WTC11 (cell line): ENCODE measurements around the gene DAPK1. TPM values are rescaled to one million over a fixed set of nuclear protein-coding genes. Genes with fewer than 3 reads are reported as not detected.

ENCODE experiments used
- ATAC-seq: fragments of 200-7000 bp; cut with Tn5 transposase; 2 replicates; pipeline ENCODE4 v1.10.0; 2021; ENCODE audit warnings: mild to moderate bottlenecking, moderate library complexity
- CTCF ChIA-PET: fragments of 300-600 bp; sonication (Branson Sonifier 250); formaldehyde crosslinking; loops from one replicate; lab custom pipeline; 2021; ENCODE audit warnings: antibody characterized with exemption; lab: Charles Lee
- POLR2A ChIA-PET: fragments of 350-600 bp; sonication (Branson Sonifier 250); formaldehyde crosslinking; loops from one replicate; lab custom pipeline; 2021; ENCODE audit warnings: antibody characterized with exemption; lab: Charles Lee
- DNase-seq: peaks from one replicate; pipeline ENCODE4 v3.0.0; 2021; ENCODE audit warnings: low spot score
- H3K27ac Mint-ChIP-seq: 2 replicates; pipeline ENCODE4 v1.8.0; 2021; ENCODE audit warnings: mixed read lengths
- H3K27me3 Mint-ChIP-seq: 2 replicates; pipeline ENCODE4 v1.8.0; 2021; ENCODE audit warnings: low read depth, mild to moderate bottlenecking, moderate library complexity, mixed read lengths
- H3K36me3 Mint-ChIP-seq: 2 replicates; pipeline ENCODE4 v1.8.0; 2021; ENCODE audit warnings: mixed read lengths
- H3K4me1 Mint-ChIP-seq: 2 replicates; pipeline ENCODE4 v1.8.0; 2022; ENCODE audit warnings: mixed read lengths
- H3K4me3 Mint-ChIP-seq: 2 replicates; pipeline ENCODE4 v1.8.0; 2021; ENCODE audit warnings: mild to moderate bottlenecking, moderate library complexity, mixed read lengths
- H3K9me3 Mint-ChIP-seq: 2 replicates; pipeline ENCODE4 v1.8.0; 2021; ENCODE audit warnings: mixed read lengths
- EMX1 ChIP-seq: fragments of 250-450 bp; sonication (Bioruptor Pico); IDR thresholded peaks from 2 replicates; pipeline ENCODE4 v1.8.0; 2021; ENCODE audit warnings: mild to moderate bottlenecking
- FOXJ3 ChIP-seq: sonication (generic); formaldehyde crosslinking; IDR thresholded peaks from 2 replicates; pipeline ENCODE4 v1.9.0; 2021; ENCODE audit warnings: missing genetic modification reagents, mild to moderate bottlenecking, borderline replicate concordance
- GABPB1 ChIP-seq: sonication (generic); formaldehyde crosslinking; IDR thresholded peaks from 2 replicates; pipeline ENCODE4 v1.8.1; 2023; ENCODE audit warnings: mild to moderate bottlenecking, missing genetic modification reagents
- JAZF1 ChIP-seq: fragments of 250-450 bp; sonication (Bioruptor Pico); IDR thresholded peaks from 2 replicates; pipeline ENCODE4 v1.9.0; 2021; ENCODE audit warnings: moderate library complexity, mild to moderate bottlenecking, inconsistent platforms
- JUN ChIP-seq: sonication (generic); formaldehyde crosslinking; IDR thresholded peaks from 2 replicates; pipeline ENCODE4 v1.8.0; 2023; ENCODE audit warnings: mild to moderate bottlenecking, missing genetic modification reagents
- MXD4 ChIP-seq: fragments of 250-450 bp; sonication (Bioruptor Pico); IDR thresholded peaks from 2 replicates; pipeline ENCODE4 v1.8.0; 2021; ENCODE audit warnings: mild to moderate bottlenecking, moderate library complexity, borderline replicate concordance
- RELA ChIP-seq: sonication (generic); formaldehyde crosslinking; IDR thresholded peaks from 2 replicates; pipeline ENCODE4 v1.8.1; 2022; ENCODE audit warnings: missing genetic modification reagents, mild to moderate bottlenecking, borderline replicate concordance
- SMAD4 ChIP-seq: sonication (generic); formaldehyde crosslinking; IDR thresholded peaks from 2 replicates; pipeline ENCODE4 v1.8.0; 2022; ENCODE audit warnings: mild to moderate bottlenecking, missing genetic modification reagents
- TP53 ChIP-seq: sonication (generic); formaldehyde crosslinking; IDR thresholded peaks from 2 replicates; pipeline ENCODE4 v1.8.1; 2023; ENCODE audit warnings: mild to moderate bottlenecking, missing genetic modification reagents
- ZBTB21 ChIP-seq: sonication (generic); formaldehyde crosslinking; IDR thresholded peaks from 2 replicates; pipeline ENCODE4 v1.8.1; 2023; ENCODE audit warnings: mild to moderate bottlenecking, missing genetic modification reagents, borderline replicate concordance
- ZNF138 ChIP-seq: sonication (generic); formaldehyde crosslinking; conservative IDR thresholded peaks from 2 replicates; pipeline ENCODE4 v1.8.1; 2022; ENCODE audit warnings: mild to moderate bottlenecking, moderate library complexity, missing genetic modification reagents
- ZNF396 ChIP-seq: fragments of 250-450 bp; sonication (Bioruptor Pico); IDR thresholded peaks from 2 replicates; pipeline ENCODE4 v1.8.0; 2021; ENCODE audit warnings: mild to moderate bottlenecking, moderate library complexity, borderline replicate concordance
- total RNA-seq: library from RNA; stranded (reverse); gene quantifications from 3 replicates; pipeline ENCODE4 v1.2.3, GENCODE V29; 2021
- TF ChIP-seq, protein P1 (sequence below): sonication (generic); formaldehyde crosslinking; IDR thresholded peaks from 2 replicates; pipeline ENCODE4 v1.8.1; 2023; ENCODE audit warnings: mild to moderate bottlenecking, missing genetic modification reagents, moderate library complexity
- TF ChIP-seq, protein P2 (sequence below): fragments of 250-450 bp; sonication (Bioruptor Pico); conservative IDR thresholded peaks from 2 replicates; pipeline ENCODE4 v1.9.0; 2021; ENCODE audit warnings: mild to moderate bottlenecking
- TF ChIP-seq, protein P3 (sequence below): sonication (generic); formaldehyde crosslinking; IDR thresholded peaks from 2 replicates; pipeline ENCODE4 v1.8.0; 2022; ENCODE audit warnings: missing genetic modification reagents
- TF ChIP-seq, protein P4 (sequence below): sonication (generic); formaldehyde crosslinking; IDR thresholded peaks from 2 replicates; pipeline ENCODE4 v1.8.0; 2023; ENCODE audit warnings: missing genetic modification reagents, mild to moderate bottlenecking, borderline replicate concordance
- TF ChIP-seq, protein P5 (sequence below): fragments of 200-600 bp; IDR thresholded peaks from 2 replicates; pipeline ENCODE4 v1.8.0; 2022; ENCODE audit warnings: antibody characterized with exemption

DAPK1 gene
- total RNA-seq, 1 experiment from 2014 or later: 129 TPM

DNA sequence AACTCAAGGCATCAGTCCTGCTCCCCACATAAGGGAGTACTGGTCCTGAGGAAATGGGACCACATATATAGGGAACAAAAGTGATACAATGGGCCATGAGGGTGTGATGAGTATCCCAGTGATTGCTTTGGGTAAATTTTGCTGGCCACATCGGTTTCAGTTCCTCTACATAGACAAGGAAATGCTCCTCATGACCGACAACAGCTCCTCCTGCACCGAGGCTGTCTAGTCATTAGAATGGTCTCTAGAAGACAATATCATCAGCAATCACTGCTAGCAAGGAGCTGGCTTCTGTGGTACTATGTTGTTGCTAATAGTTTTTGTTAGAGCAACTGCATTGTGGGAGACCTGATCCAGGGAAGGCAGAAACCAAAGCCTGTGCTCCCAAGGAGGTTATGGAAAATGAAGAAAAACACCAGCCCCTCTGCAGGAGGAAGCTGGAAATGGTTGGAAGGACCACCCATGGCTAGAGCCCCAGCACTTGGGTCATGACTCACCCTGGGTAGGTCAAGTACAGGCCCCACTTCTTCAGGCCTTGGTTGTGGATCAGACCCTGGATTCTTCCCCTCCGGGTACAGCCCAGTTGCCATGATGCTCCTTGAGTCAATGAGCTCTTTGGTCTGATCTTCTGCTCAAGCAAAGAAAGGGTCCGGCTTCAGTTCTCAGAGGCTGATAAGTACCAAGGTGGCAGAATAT is 224.9 kb downstream of the DAPK1 start (continued):
- TF ChIP-seq, protein P1, sequence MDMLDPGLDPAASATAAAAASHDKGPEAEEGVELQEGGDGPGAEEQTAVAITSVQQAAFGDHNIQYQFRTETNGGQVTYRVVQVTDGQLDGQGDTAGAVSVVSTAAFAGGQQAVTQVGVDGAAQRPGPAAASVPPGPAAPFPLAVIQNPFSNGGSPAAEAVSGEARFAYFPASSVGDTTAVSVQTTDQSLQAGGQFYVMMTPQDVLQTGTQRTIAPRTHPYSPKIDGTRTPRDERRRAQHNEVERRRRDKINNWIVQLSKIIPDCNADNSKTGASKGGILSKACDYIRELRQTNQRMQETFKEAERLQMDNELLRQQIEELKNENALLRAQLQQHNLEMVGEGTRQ (CRISPR knock-in tag): no peak
- TF ChIP-seq ZNF396 (CRISPR knock-in tag) (no peak), ZBTB21 (CRISPR knock-in tag) (no peak), FOXJ3 (no peak), SMAD4 (CRISPR knock-in tag) (no peak), GABPB1 (CRISPR knock-in tag) (no peak), EMX1 (CRISPR knock-in tag) (no peak), MXD4 (CRISPR knock-in tag) (no peak), JAZF1 (no peak), ZNF138 (no peak)

DNA sequence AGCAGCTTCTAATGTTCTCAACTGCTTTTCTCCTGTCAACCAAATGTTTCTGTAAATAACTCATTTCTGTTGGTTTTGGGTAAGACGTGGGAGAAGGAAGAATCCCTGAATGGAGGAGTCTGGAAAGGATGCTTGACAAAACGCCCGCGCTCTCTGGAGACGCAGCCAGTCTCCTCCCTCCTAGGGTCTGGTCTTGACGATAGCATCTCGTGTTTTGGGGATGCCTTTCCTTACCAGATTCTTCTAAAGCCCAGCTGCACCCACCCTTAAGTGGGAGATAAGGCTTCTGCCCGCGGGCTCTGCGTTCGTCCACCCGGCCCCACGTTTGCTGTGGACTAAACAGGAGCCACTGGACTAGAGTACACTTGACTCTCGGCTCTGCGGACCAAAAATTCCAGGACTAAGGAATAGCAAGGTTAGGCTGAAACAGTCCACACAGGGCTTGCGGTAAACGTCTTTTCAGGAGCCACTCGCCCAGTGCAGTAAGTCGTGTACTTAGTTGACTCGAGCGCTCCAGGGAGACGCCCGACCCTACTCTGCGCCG is 227.8 kb downstream of the DAPK1 start:
- DNase-seq (peak; percentile 31), ATAC-seq (peak; percentile 14)
- Mint-ChIP-seq H3K36me3 (peaks cover 4% of the 10 kb centered on the region; the same call in 1 of the 2 replicates), H3K9me3 (no peaks in the 10 kb centered on the region), H3K27me3 (peaks cover 26% of the 10 kb centered on the region), H3K4me1 (peaks cover 11% of the 10 kb centered on the region), H3K27ac (peak overlapping the region; percentile 94), H3K4me3 (peak overlapping the region; percentile 89)
- CTCF ChIA-PET: interaction anchor here (0.8 to 2.3 kb wide), 12 partner anchors 9 to 169 kb away, joined by 3 to 17 read pairs (median 4); no protein-coding TSS in a partner anchor
- POLR2A ChIA-PET: interaction anchor here (0.6 to 1.1 kb wide), 5 partner anchors 9 to 325 kb away, joined by 3 read pairs; no protein-coding TSS in a partner anchor
- TF ChIP-seq, protein P2, sequence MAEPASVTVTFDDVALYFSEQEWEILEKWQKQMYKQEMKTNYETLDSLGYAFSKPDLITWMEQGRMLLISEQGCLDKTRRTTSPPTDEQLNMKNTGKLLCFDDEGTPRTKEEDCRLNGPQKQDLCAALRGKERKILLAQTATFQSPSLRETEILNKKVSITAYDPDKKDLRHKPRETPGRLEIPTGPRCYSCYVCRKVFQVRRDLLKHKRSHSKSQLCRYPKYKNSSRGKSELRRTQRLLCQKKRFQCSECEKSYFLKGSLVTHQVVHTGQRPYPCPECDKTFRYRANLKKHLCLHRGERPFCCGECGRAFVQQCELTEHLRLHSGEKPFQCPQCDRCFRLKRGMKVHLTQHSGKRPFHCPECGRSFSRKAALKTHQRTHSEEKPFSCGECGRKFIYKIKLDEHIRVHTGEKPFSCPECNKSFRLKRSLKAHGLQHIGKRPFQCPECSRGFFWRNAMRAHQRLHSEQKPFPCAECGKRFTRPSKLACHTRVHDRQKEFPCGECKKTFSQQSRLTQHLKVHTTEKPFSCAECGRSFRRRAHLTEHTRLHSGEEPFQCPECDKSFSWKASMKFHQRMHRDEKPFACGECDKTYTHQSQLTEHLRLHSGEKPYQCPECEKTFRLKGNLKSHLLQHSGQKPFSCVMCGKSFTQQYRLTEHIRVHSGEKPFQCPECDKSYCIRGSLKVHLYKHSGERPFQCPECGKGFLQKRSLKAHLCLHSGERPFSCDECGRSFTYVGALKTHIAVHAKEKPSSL (CRISPR knock-in tag): no peak
- no peak for TF ChIP-seq JUN
- TF ChIP-seq, protein P3, sequence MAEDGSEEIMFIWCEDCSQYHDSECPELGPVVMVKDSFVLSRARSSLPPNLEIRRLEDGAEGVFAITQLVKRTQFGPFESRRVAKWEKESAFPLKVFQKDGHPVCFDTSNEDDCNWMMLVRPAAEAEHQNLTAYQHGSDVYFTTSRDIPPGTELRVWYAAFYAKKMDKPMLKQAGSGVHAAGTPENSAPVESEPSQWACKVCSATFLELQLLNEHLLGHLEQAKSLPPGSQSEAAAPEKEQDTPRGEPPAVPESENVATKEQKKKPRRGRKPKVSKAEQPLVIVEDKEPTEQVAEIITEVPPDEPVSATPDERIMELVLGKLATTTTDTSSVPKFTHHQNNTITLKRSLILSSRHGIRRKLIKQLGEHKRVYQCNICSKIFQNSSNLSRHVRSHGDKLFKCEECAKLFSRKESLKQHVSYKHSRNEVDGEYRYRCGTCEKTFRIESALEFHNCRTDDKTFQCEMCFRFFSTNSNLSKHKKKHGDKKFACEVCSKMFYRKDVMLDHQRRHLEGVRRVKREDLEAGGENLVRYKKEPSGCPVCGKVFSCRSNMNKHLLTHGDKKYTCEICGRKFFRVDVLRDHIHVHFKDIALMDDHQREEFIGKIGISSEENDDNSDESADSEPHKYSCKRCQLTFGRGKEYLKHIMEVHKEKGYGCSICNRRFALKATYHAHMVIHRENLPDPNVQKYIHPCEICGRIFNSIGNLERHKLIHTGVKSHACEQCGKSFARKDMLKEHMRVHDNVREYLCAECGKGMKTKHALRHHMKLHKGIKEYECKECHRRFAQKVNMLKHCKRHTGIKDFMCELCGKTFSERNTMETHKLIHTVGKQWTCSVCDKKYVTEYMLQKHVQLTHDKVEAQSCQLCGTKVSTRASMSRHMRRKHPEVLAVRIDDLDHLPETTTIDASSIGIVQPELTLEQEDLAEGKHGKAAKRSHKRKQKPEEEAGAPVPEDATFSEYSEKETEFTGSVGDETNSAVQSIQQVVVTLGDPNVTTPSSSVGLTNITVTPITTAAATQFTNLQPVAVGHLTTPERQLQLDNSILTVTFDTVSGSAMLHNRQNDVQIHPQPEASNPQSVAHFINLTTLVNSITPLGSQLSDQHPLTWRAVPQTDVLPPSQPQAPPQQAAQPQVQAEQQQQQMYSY (CRISPR knock-in tag): peak; percentile 49; the same call in 1 of the 2 replicates

DNA sequence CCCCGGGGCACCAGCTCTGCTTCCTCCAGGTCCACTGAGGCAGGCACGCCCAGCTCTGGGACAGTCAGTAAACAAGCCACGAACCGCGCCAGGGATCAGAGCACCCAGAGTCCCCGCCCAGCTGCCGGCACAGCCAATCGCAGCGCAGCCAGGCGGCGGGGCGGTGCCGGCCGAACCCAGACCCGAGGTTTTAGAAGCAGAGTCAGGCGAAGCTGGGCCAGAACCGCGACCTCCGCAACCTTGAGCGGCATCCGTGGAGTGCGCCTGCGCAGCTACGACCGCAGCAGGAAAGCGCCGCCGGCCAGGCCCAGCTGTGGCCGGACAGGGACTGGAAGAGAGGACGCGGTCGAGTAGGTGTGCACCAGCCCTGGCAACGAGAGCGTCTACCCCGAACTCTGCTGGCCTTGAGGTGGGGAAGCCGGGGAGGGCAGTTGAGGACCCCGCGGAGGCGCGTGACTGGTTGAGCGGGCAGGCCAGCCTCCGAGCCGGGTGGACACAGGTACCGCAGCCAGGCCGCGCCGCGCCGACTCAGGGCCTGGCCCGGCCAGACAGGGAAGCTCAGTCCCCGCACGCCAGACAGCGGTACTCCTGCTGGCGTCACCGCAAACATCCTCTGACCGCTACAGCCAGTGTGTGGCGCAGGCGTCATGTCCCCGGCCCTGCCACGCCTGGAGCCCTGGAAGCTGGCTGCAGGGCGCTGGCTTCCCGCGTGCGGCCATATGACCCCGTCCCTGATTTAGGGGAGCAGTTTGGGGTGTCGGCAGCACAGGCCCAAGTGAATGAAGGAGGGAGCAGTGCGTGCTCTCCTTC is 228.4 kb downstream of the DAPK1 start, which contains the start of gene CTSL:
Gene CTSL (plus strand): TSS at position 220 of the 810 bp plus-strand sequence. CDS start 1,485 bp downstream, outside the sequence.
- peaks cover 11% of the 10 kb centered on the region for H3K4me1 Mint-ChIP-seq
- CTCF ChIA-PET: interaction anchor here (0.6 to 2.3 kb wide), 22 partner anchors 9 to 350 kb away, joined by 3 to 17 read pairs (median 4); no protein-coding TSS in a partner anchor
- H3K36me3 Mint-ChIP-seq: peaks cover 6% of the 10 kb centered on the region; the same call in 1 of the 2 replicates
- H3K27ac Mint-ChIP-seq: peak within 1 kb of the TSS; percentile 95
- POLR2A ChIA-PET: interaction anchor here (0.6 to 1.1 kb wide), 6 partner anchors 9 to 324 kb away, joined by 3 read pairs; no protein-coding TSS in a partner anchor
- peak; percentile 91 for DNase-seq
- H3K9me3 Mint-ChIP-seq: no peaks in the 10 kb centered on the region
- peak within 1 kb of the TSS; percentile 89 for H3K4me3 Mint-ChIP-seq
- H3K27me3 Mint-ChIP-seq: peaks cover 21% of the 10 kb centered on the region
- peak; percentile 93 for ATAC-seq
- TF ChIP-seq JUN (no peak), TP53 (CRISPR knock-in tag) (peak; percentile 81; the same call in 1 of the 2 replicates), RELA (0 out of 2 replicates have a peak, but pooled peaks have one; percentile 48)
- TF ChIP-seq, protein P4, sequence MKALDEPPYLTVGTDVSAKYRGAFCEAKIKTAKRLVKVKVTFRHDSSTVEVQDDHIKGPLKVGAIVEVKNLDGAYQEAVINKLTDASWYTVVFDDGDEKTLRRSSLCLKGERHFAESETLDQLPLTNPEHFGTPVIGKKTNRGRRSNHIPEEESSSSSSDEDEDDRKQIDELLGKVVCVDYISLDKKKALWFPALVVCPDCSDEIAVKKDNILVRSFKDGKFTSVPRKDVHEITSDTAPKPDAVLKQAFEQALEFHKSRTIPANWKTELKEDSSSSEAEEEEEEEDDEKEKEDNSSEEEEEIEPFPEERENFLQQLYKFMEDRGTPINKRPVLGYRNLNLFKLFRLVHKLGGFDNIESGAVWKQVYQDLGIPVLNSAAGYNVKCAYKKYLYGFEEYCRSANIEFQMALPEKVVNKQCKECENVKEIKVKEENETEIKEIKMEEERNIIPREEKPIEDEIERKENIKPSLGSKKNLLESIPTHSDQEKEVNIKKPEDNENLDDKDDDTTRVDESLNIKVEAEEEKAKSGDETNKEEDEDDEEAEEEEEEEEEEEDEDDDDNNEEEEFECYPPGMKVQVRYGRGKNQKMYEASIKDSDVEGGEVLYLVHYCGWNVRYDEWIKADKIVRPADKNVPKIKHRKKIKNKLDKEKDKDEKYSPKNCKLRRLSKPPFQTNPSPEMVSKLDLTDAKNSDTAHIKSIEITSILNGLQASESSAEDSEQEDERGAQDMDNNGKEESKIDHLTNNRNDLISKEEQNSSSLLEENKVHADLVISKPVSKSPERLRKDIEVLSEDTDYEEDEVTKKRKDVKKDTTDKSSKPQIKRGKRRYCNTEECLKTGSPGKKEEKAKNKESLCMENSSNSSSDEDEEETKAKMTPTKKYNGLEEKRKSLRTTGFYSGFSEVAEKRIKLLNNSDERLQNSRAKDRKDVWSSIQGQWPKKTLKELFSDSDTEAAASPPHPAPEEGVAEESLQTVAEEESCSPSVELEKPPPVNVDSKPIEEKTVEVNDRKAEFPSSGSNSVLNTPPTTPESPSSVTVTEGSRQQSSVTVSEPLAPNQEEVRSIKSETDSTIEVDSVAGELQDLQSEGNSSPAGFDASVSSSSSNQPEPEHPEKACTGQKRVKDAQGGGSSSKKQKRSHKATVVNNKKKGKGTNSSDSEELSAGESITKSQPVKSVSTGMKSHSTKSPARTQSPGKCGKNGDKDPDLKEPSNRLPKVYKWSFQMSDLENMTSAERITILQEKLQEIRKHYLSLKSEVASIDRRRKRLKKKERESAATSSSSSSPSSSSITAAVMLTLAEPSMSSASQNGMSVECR (CRISPR knock-in tag): 0 out of 2 replicates have a peak, but pooled peaks have one; percentile 35
- TF ChIP-seq, protein P5, sequence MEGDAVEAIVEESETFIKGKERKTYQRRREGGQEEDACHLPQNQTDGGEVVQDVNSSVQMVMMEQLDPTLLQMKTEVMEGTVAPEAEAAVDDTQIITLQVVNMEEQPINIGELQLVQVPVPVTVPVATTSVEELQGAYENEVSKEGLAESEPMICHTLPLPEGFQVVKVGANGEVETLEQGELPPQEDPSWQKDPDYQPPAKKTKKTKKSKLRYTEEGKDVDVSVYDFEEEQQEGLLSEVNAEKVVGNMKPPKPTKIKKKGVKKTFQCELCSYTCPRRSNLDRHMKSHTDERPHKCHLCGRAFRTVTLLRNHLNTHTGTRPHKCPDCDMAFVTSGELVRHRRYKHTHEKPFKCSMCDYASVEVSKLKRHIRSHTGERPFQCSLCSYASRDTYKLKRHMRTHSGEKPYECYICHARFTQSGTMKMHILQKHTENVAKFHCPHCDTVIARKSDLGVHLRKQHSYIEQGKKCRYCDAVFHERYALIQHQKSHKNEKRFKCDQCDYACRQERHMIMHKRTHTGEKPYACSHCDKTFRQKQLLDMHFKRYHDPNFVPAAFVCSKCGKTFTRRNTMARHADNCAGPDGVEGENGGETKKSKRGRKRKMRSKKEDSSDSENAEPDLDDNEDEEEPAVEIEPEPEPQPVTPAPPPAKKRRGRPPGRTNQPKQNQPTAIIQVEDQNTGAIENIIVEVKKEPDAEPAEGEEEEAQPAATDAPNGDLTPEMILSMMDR: no peak
